CD8-positive, alpha-beta memory T cell (primary cell): ENCODE measurements around the gene CFAP43. TPM values are rescaled to one million over a fixed set of nuclear protein-coding genes. Genes with fewer than 3 reads are reported as not detected.

Experiments
- CTCF ChIA-PET: fragments of 350-600 bp; sonication (Branson Sonifier 250); formaldehyde crosslinking; loops from one replicate; lab custom pipeline; 2021; ENCODE audit warnings: antibody characterized with exemption; lab: Charles Lee
- POLR2A ChIA-PET: fragments of 350-600 bp; sonication (Branson Sonifier 250); formaldehyde crosslinking; loops from one replicate; lab custom pipeline; 2021; ENCODE audit warnings: antibody characterized with exemption; lab: Charles Lee
- DNase-seq, 5 donors: peaks; one replicate each; pipeline versions ENCODE4 v3.0.0 to v3.0.0-alpha.2; 2020 to 2022; ENCODE audit warnings: mixed read lengths in 1 of 5
- H3K27ac ChIP-seq: one replicate; pipeline ENCODE4 v1.7.0; 2013; ENCODE audit warnings: low read depth, mild to moderate bottlenecking, low read length, moderate library complexity
- H3K27me3 ChIP-seq: 2 replicates; pipeline ENCODE4 v1.7.0; 2013; ENCODE audit warnings: low read length, mild to moderate bottlenecking; ENCODE audit not compliant: insufficient read depth, poor library complexity, severe bottlenecking
- H3K36me3 ChIP-seq: 2 replicates; pipeline ENCODE4 v1.7.0; 2013; ENCODE audit warnings: mild to moderate bottlenecking, low read length, moderate library complexity; ENCODE audit not compliant: insufficient read depth
- H3K4me1 ChIP-seq: 2 replicates; pipeline ENCODE4 v1.7.0; 2013; ENCODE audit warnings: mild to moderate bottlenecking, low read length, moderate library complexity; ENCODE audit not compliant: insufficient read depth
- H3K4me3 ChIP-seq: 2 replicates; pipeline ENCODE4 v1.7.0; 2013; ENCODE audit warnings: mild to moderate bottlenecking, low read length
- H3K9me3 ChIP-seq: 2 replicates; pipeline ENCODE4 v1.7.0; 2013; ENCODE audit warnings: mild to moderate bottlenecking, low read length
- H3K27ac Mint-ChIP-seq, 8 donors: one replicate each; pipeline ENCODE4 v1.8.0; 2020 to 2021; ENCODE audit warnings: mixed read lengths in 8 of 8, mild to moderate bottlenecking in 6 of 8, inconsistent platforms in 3 of 8, moderate library complexity in 3 of 8
- H3K27me3 Mint-ChIP-seq, 2 donors: one replicate each; pipeline ENCODE4 v1.8.0; 2020 to 2021; ENCODE audit warnings: mixed read lengths in 2 of 2, mild to moderate bottlenecking in 1 of 2, moderate library complexity in 1 of 2
- H3K36me3 Mint-ChIP-seq, 3 donors: one replicate each; pipeline ENCODE4 v1.8.0; 2020 to 2021; ENCODE audit warnings: mixed read lengths in 3 of 3, inconsistent platforms in 1 of 3, mild to moderate bottlenecking in 1 of 3
- H3K4me1 Mint-ChIP-seq, 3 donors: one replicate each; pipeline ENCODE4 v1.8.0; 2020 to 2021; ENCODE audit warnings: mixed read lengths in 3 of 3, inconsistent platforms in 1 of 3, mild to moderate bottlenecking in 1 of 3
- H3K4me3 Mint-ChIP-seq, 7 donors: one replicate each; pipeline ENCODE4 v1.8.0; 2020 to 2021; ENCODE audit warnings: mixed read lengths in 7 of 7, mild to moderate bottlenecking in 6 of 7, moderate library complexity in 4 of 7, inconsistent platforms in 2 of 7
- H3K9me3 Mint-ChIP-seq, 5 donors: one replicate each; pipeline ENCODE4 v1.8.0; 2020 to 2022; ENCODE audit warnings: mixed read lengths in 5 of 5, mild to moderate bottlenecking in 3 of 5, moderate library complexity in 2 of 5, inconsistent platforms in 1 of 5
- polyA plus RNA-seq: library from polyadenylated mRNA; unstranded; fragments of 300-500 nt; fragmentation: Illumina TruSeq; gene quantifications from one replicate; pipeline ENCODE4 v1.2.3, GENCODE V29; 2021
- total RNA-seq, 2 experiments: library from RNA; stranded (reverse); gene quantifications; one replicate each; pipeline ENCODE4 v1.2.3, GENCODE V29; 2021

Gene CFAP43
- total RNA-seq (under 1 TPM in 1 of 2 experiments, not detected in 1; 0.07 TPM), polyA plus RNA-seq (not detected)

DNA sequence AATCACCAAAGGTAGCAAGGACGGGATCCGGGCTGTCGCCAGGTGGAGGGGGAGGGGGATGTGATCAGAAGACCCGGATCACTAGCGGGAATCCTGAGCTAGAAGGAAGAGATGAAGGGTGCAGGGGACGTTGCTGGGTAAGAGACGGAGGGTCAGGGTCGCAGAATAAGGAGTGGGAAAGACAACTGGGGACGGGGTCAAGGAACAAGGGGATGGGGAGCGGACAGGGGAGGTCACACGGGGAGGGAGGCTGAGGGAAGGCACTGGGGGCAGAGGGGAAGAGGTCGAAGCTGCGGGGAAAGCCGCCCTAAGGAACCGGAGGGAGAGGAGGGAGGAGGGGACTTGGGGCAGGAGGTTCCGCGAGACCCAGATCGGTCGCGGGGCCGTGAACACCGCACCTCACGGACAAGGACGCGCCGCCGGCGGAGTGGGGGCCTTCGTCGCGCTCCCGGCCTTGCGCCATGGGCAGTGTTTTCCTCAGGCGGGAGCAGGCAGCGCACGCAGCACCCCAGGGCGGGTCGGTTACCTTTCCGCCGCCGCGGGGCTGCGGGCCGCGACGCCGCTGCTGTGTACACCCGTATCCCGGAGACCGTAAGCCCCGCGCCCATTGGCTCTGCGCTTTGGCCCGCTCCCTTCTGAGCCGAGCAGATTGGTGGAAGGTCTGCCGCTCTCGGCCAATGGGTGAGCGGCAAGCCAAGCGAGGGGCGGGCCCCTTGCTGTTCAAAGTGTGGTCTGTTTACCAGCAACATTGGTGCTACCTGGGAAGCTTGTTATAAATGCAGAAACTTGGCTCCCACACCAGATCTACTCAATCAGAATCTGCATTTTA is at the start of gene CFAP43:
CFAP43 (minus strand) TSS at position 581 of the 829 bp plus-strand sequence; CDS start at position 463, 118 bp downstream.
- Histone ChIP-seq H3K4me3 (peak within 1 kb of the TSS; percentile 86), H3K9me3 (no peaks in the 10 kb centered on the region), H3K4me1 (peaks cover 6% of the 10 kb centered on the region), H3K27me3 (no peaks in the 10 kb centered on the region), H3K36me3 (no peaks in the 10 kb centered on the region), H3K27ac (peak within 1 kb of the TSS; percentile 41)
- H3K27me3 Mint-ChIP-seq = peaks cover 19 to 37% of the 10 kb centered on the region in 2 donors
- peak within 1 kb of the TSS; percentile 82 to 93 (median 87) for H3K4me3 Mint-ChIP-seq
- CTCF ChIA-PET = interaction anchor here (1.4 to 1.5 kb wide), 3 partner anchors 21 to 43 kb away, joined by 3 to 7 read pairs (median 4); no protein-coding TSS in a partner anchor
- peaks cover 0 to 2% (median 0%) of the 10 kb centered on the region in 3 donors for H3K36me3 Mint-ChIP-seq
- peaks cover 15 to 19% (median 19%) of the 10 kb centered on the region in 3 donors for H3K4me1 Mint-ChIP-seq
- DNase-seq = peak; percentile 98 to 100 (median 99)
- peaks cover 2 to 9% (median 7%) of the 10 kb centered on the region in 5 donors for H3K9me3 Mint-ChIP-seq
- POLR2A ChIA-PET = interaction anchor here (0.6 to 0.7 kb wide), 3 partner anchors 14 to 40 kb away, joined by 3 to 6 read pairs (median 4); partner anchors contain the start of gene GSTO2
- peak within 1 kb of the TSS; percentile 9 to 90 (median 83) for H3K27ac Mint-ChIP-seq

GRCh38 chr10:104281694-104282093 is 49.5 kb upstream of the CFAP43 start:
- Mint-ChIP-seq H3K27ac (no peak overlapping the region), H3K4me1 (no peaks in the 10 kb centered on the region)

DNA sequence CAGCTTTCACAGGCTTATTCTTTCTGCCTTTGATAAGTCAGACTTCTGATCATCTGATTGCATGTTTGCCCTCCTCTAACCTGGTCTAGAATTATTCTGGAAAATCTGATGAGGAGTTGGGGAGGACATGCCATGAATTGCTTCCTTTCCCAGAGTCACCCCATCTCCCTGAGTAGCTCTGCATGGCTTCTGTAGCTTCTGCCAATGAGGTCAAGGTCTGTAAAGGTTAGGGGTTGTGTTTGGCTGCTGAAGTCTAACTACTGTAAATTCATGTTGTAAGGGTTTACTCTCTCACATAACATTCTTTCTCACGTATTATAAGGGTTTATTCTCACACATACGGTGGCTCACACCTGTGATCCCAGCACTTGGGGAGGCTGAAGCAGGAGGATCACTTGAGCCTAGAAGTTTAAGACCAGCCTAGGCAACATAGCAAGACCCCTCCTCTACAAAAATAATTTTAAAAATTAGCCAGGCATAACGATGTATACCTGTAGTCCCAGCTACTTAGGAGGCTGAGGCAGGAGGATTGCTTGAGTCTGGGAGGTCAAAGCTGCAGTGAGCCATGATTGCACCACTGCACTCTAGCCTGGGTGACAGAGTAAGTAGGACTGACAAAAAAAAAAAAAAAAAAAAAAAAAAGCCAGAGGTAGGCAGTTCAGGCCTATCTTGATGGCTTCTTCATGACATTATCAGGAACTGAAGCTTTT is 47.5 kb upstream of the CFAP43 start:
- H3K4me3 Mint-ChIP-seq = no peak overlapping the region
- H3K36me3 Mint-ChIP-seq = peaks cover 0 to 2% (median 0%) of the 10 kb centered on the region in 3 donors
- Histone ChIP-seq H3K36me3 (no peaks in the 10 kb centered on the region), H3K9me3 (no peaks in the 10 kb centered on the region), H3K4me3 (no peak overlapping the region), H3K27me3 (no peaks in the 10 kb centered on the region), H3K27ac (no peak overlapping the region), H3K4me1 (peaks cover 3% of the 10 kb centered on the region)
- ChIA-PET CTCF (interaction anchor here (0.7 to 8.5 kb wide), 4 partner anchors 9 to 70 kb away, joined by 3 to 79 read pairs (median 4); no protein-coding TSS in a partner anchor), POLR2A (no interaction called here)
- peaks cover 0 to 2% (median 0%) of the 10 kb centered on the region in 3 donors for H3K4me1 Mint-ChIP-seq
- no peak for DNase-seq
- H3K27me3 Mint-ChIP-seq = peaks cover 5 to 36% of the 10 kb centered on the region in 2 donors
- H3K27ac Mint-ChIP-seq = no peak overlapping the region
- H3K9me3 Mint-ChIP-seq = no peaks in the 10 kb centered on the region

More at GRCh38 chr10:104281694-104282093, 49.5 kb upstream of the CFAP43 start:
- Mint-ChIP-seq H3K9me3 (no peaks in the 10 kb centered on the region), H3K36me3 (peaks cover 0 to 2% (median 0%) of the 10 kb centered on the region in 3 donors), H3K27me3 (peaks cover 5 to 26% of the 10 kb centered on the region in 2 donors), H3K4me3 (no peak overlapping the region)
- POLR2A ChIA-PET = no interaction called here
- CTCF ChIA-PET = interaction anchor here (2.1 kb wide), 1 partner anchor 10 kb away, joined by 12 read pairs; no protein-coding TSS in a partner anchor
- H3K27ac ChIP-seq = no peak overlapping the region
- H3K27me3 ChIP-seq = no peaks in the 10 kb centered on the region
- H3K36me3 ChIP-seq = no peaks in the 10 kb centered on the region
- H3K9me3 ChIP-seq = no peaks in the 10 kb centered on the region
- no peak for DNase-seq
- H3K4me1 ChIP-seq = no peaks in the 10 kb centered on the region
- H3K4me3 ChIP-seq = no peak overlapping the region

- no peaks in the 10 kb centered on the region for H3K9me3 Mint-ChIP-seq
- H3K4me3 ChIP-seq = no peak overlapping the region
- H3K4me1 Mint-ChIP-seq = peaks cover 0 to 6% (median 0%) of the 10 kb centered on the region in 3 donors
- CTCF ChIA-PET = interaction anchor here (1.0 to 8.5 kb wide), 4 partner anchors 12 to 73 kb away, joined by 4 to 79 read pairs (median 32); partner anchors contain the start of gene GSTO1
- POLR2A ChIA-PET = no interaction called here
- no peaks in the 10 kb centered on the region for H3K9me3 ChIP-seq
- H3K27me3 ChIP-seq = no peaks in the 10 kb centered on the region
- H3K4me3 Mint-ChIP-seq = no peak overlapping the region
- H3K27me3 Mint-ChIP-seq = peaks cover 8 to 40% of the 10 kb centered on the region in 2 donors
- peaks cover 0 to 2% (median 0%) of the 10 kb centered on the region in 3 donors for H3K36me3 Mint-ChIP-seq
- no peak overlapping the region for H3K27ac ChIP-seq
- no peak for DNase-seq
- no peak overlapping the region for H3K27ac Mint-ChIP-seq
- peaks cover 3% of the 10 kb centered on the region for H3K4me1 ChIP-seq
- H3K36me3 ChIP-seq = no peaks in the 10 kb centered on the region
These were observed 45.6 kb upstream of the CFAP43 start for GRCh38 chr10:104277785-104278184.

DNA sequence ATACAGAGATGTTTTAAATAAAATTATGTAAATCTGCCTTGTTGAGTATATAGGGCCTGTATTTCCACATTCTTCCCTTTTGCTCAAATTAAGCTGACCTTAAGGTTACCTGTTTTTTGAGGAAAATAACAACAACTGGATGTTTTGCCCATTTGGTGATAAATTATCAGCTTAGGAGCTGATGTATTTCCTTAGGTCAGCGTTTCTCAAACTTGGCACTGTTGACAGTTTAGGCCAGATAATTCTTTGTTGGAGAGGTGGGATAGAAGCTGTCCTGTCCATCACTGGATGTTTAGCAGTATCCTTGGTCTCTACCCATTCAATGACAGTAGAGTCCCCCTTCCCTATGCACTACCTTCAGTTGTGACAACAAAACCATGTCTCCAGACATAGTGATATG is 44.0 kb upstream of the CFAP43 start:
- peaks cover 0 to 6% (median 0%) of the 10 kb centered on the region in 3 donors for H3K4me1 Mint-ChIP-seq
- POLR2A ChIA-PET = no interaction called here
- peaks cover 0 to 2% (median 0%) of the 10 kb centered on the region in 3 donors for H3K36me3 Mint-ChIP-seq

GRCh38 chr10:104274762-104275721 is 42.9 kb upstream of the CFAP43 start:
- ChIA-PET CTCF (interaction anchor here (1.1 to 8.5 kb wide), 24 partner anchors 8 to 563 kb away, joined by 3 to 79 read pairs (median 6); partner anchors contain the start of genes CFAP58, GSTO1 and ITPRIP), POLR2A (interaction anchor here (1.0 to 1.3 kb wide), 4 partner anchors 63 to 153 kb away, joined by 3 to 4 read pairs (median 4); partner anchors contain the start of genes CFAP58, ITPRIP and SFR1)
- Histone ChIP-seq H3K4me1 (peaks cover 3% of the 10 kb centered on the region), H3K4me3 (no peak overlapping the region), H3K27me3 (no peaks in the 10 kb centered on the region), H3K9me3 (no peaks in the 10 kb centered on the region), H3K27ac (no peak overlapping the region), H3K36me3 (no peaks in the 10 kb centered on the region)
- peak overlapping the region in 3 of 7 donors; percentile 15 to 52 (median 20) for H3K4me3 Mint-ChIP-seq
- no peaks in the 10 kb centered on the region for H3K9me3 Mint-ChIP-seq
- H3K4me1 Mint-ChIP-seq = peaks cover 0 to 6% (median 0%) of the 10 kb centered on the region in 3 donors
- H3K27me3 Mint-ChIP-seq = peaks cover 8 to 35% of the 10 kb centered on the region in 2 donors
- H3K36me3 Mint-ChIP-seq = no peaks in the 10 kb centered on the region
- no peak overlapping the region for H3K27ac Mint-ChIP-seq
- peak in 4 of 5 donors; percentile 18 to 51 (median 35) for DNase-seq

More for the DNA sequence above, 44.0 kb upstream of the CFAP43 start:
- no peak overlapping the region for H3K27ac ChIP-seq
- CTCF ChIA-PET = interaction anchor here (1.6 to 8.5 kb wide), 7 partner anchors 13 to 70 kb away, joined by 5 to 79 read pairs (median 11); partner anchors contain the start of genes GSTO1 and ITPRIP
- no peak for DNase-seq
- Mint-ChIP-seq H3K27me3 (peaks cover 8 to 40% of the 10 kb centered on the region in 2 donors), H3K9me3 (no peaks in the 10 kb centered on the region), H3K27ac (no peak overlapping the region), H3K4me3 (no peak overlapping the region)
- H3K9me3 ChIP-seq = no peaks in the 10 kb centered on the region
- H3K4me1 ChIP-seq = peaks cover 3% of the 10 kb centered on the region
- no peaks in the 10 kb centered on the region for H3K36me3 ChIP-seq
- no peak overlapping the region for H3K4me3 ChIP-seq
- no peaks in the 10 kb centered on the region for H3K27me3 ChIP-seq
